ENCODE results near the gene PPM1K. TPM values are rescaled to one million over a fixed set of nuclear protein-coding genes. Genes with fewer than 3 reads are reported as not detected.

The PPM1K gene
- total RNA-seq, 1 experiment from 2014 or later = 4.2 TPM

DNA sequence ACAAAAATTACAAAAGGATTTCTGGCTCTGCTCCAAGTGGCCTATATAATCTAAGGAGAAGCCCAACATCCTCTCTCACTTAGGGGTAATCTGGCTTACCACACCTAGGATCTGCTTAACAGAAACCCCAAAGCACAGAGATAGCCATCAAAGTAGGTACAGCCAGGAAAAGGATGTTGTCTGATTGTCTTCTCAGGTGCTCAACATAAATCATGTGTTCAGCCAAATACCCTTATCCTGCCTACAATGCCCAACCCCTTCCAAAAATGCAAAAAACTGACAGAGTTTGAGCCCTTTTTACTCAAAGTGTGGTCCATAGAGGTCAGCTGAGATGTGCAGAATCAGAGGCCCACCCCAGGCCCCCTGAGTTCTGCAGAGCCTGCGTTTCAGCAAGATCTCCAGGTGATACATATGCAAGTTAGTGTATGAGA, 53.9 kb downstream of the PPM1K start:
- H3K79me2 ChIP-seq (ENCODE audit: insufficient read depth, low read length) = no peaks in the 10 kb centered on the region
- DNase-seq (ENCODE audit: low read depth, low spot score) (no peak), ATAC-seq (no peak)
- RAD21 ChIA-PET (ENCODE audit: low non-redundant PET in 1 of 2, low total read pairs in 2 of 2, uncharacterized antibody in 2 of 2, unreplicated experiment in 2 of 2) = no interaction called here
- H3K27ac ChIP-seq (ENCODE audit: low read depth, low read length) = no peak overlapping the region
- H2AFZ ChIP-seq (ENCODE audit: low read depth, low read length, poor library complexity, severe bottlenecking) = no peak overlapping the region
- no peak overlapping the region for H3K4me2 ChIP-seq (ENCODE audit: low read length)
- POLR2A ChIA-PET = no interaction called here
- CTCF ChIA-PET = interaction anchor here (1.2 kb wide), 1 partner anchor 284 kb away, joined by 4 read pairs; no protein-coding TSS in a partner anchor
- BruUV-seq (replicated peaks) = no TSS peak
- no peaks in the 10 kb centered on the region for H3K27me3 ChIP-seq (ENCODE audit: insufficient read depth, low read length)
- TF ChIP-seq, protein P1, sequence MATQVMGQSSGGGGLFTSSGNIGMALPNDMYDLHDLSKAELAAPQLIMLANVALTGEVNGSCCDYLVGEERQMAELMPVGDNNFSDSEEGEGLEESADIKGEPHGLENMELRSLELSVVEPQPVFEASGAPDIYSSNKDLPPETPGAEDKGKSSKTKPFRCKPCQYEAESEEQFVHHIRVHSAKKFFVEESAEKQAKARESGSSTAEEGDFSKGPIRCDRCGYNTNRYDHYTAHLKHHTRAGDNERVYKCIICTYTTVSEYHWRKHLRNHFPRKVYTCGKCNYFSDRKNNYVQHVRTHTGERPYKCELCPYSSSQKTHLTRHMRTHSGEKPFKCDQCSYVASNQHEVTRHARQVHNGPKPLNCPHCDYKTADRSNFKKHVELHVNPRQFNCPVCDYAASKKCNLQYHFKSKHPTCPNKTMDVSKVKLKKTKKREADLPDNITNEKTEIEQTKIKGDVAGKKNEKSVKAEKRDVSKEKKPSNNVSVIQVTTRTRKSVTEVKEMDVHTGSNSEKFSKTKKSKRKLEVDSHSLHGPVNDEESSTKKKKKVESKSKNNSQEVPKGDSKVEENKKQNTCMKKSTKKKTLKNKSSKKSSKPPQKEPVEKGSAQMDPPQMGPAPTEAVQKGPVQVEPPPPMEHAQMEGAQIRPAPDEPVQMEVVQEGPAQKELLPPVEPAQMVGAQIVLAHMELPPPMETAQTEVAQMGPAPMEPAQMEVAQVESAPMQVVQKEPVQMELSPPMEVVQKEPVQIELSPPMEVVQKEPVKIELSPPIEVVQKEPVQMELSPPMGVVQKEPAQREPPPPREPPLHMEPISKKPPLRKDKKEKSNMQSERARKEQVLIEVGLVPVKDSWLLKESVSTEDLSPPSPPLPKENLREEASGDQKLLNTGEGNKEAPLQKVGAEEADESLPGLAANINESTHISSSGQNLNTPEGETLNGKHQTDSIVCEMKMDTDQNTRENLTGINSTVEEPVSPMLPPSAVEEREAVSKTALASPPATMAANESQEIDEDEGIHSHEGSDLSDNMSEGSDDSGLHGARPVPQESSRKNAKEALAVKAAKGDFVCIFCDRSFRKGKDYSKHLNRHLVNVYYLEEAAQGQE (IDR thresholded peaks at IDR 0.05; ENCODE audit: low read depth) = no peak
- TF ChIP-seq ZNF274 (IDR thresholded peaks at IDR 0.05; ENCODE audit: low read depth, low read length) = no peak
- TF ChIP-seq, protein P2, sequence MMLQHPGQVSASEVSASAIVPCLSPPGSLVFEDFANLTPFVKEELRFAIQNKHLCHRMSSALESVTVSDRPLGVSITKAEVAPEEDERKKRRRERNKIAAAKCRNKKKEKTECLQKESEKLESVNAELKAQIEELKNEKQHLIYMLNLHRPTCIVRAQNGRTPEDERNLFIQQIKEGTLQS (IDR thresholded peaks at IDR 0.05) = no peak
- TF ChIP-seq FOSL1 (IDR thresholded peaks at IDR 0.05; ENCODE audit: low read depth) = no peak
- TF ChIP-seq, protein P3, sequence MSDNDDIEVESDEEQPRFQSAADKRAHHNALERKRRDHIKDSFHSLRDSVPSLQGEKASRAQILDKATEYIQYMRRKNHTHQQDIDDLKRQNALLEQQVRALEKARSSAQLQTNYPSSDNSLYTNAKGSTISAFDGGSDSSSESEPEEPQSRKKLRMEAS (IDR thresholded peaks at IDR 0.05) = no peak
- TF ChIP-seq EZH2phosphoT487 (IDR thresholded peaks at IDR 0.05; ENCODE audit: borderline replicate concordance) = no peak
- TF ChIP-seq, protein P4, sequence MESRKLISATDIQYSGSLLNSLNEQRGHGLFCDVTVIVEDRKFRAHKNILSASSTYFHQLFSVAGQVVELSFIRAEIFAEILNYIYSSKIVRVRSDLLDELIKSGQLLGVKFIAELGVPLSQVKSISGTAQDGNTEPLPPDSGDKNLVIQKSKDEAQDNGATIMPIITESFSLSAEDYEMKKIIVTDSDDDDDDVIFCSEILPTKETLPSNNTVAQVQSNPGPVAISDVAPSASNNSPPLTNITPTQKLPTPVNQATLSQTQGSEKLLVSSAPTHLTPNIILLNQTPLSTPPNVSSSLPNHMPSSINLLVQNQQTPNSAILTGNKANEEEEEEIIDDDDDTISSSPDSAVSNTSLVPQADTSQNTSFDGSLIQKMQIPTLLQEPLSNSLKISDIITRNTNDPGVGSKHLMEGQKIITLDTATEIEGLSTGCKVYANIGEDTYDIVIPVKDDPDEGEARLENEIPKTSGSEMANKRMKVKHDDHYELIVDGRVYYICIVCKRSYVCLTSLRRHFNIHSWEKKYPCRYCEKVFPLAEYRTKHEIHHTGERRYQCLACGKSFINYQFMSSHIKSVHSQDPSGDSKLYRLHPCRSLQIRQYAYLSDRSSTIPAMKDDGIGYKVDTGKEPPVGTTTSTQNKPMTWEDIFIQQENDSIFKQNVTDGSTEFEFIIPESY (IDR thresholded peaks at IDR 0.05; ENCODE audit: extremely low read depth, insufficient replicate concordance, low read length) = no peak
- TF ChIP-seq CEBPB (IDR thresholded peaks at IDR 0.05; ENCODE audit: low read depth) = no peak
- TF ChIP-seq ELF1 (IDR thresholded peaks at IDR 0.05; ENCODE audit: borderline replicate concordance, low read depth) = no peak
- TF ChIP-seq YY1 (IDR thresholded peaks at IDR 0.05; ENCODE audit: extremely low read depth, insufficient replicate concordance, low read depth, low read length) = no peak
- no peak for TF ChIP-seq EZH2 (IDR thresholded peaks at IDR 0.05)
- TF ChIP-seq POLR2A (IDR thresholded peaks at IDR 0.05; ENCODE audit: borderline replicate concordance, extremely low read depth, insufficient read depth, insufficient read length) = no peak
- no peak for TF ChIP-seq JUND (IDR thresholded peaks at IDR 0.05)
- no peak for TF ChIP-seq ZFX (IDR thresholded peaks at IDR 0.05)
- no peak for TF ChIP-seq TCF7L2 (IDR thresholded peaks at IDR 0.05; ENCODE audit: borderline replicate concordance, extremely low read depth, insufficient read depth, insufficient read length)
- no peak for TF ChIP-seq POLR2AphosphoS5 (IDR thresholded peaks at IDR 0.05; ENCODE audit: low read depth, low read length)
- H4K20me1 ChIP-seq (ENCODE audit: insufficient read depth) = no peaks in the 10 kb centered on the region
- no peak overlapping the region for H3K4me3 ChIP-seq (replicated peaks in 1 of 2; ENCODE audit: low read depth in 1 of 2, low read length in 2 of 2)
- no peaks in the 10 kb centered on the region for H3K9me2 ChIP-seq (ENCODE audit: insufficient read depth)
- no peaks in the 10 kb centered on the region for H3K36me3 ChIP-seq (ENCODE audit: control insufficient read depth in 1 of 2, insufficient read depth in 2 of 2, low read length in 2 of 2)
- H3K9ac ChIP-seq (ENCODE audit: low read length) = no peak overlapping the region
- intact Hi-C loops (cut with micrococcal nuclease) = no loop called here
- no peaks in the 10 kb centered on the region for H3K9me3 ChIP-seq (ENCODE audit: control insufficient read depth in 1 of 2, insufficient read depth in 1 of 2, low read depth in 1 of 2, low read length in 2 of 2)
- no peaks in the 10 kb centered on the region for H3K4me1 ChIP-seq (ENCODE audit: control insufficient read depth in 1 of 2, insufficient read depth in 2 of 2, low read length in 2 of 2)

Measured in HCT116 (cell line).